Activated T-helper 9 cell treated with anti-CD3 and anti-CD28 coated beads, Interleukin-2, amount 50 U/mL, for 16 hours (primary cell): ENCODE data around the gene SPTLC3.

Experiments used
- DNase-seq: peaks from one replicate; pipeline ENCODE4 v3.0.0-alpha.2; 2020; ENCODE audit warnings: low read depth

SPTLC3 gene

GRCh38 chr20:12984863-12985262 is 23.9 kb upstream of the SPTLC3 start:
- DNase-seq: no peak

DNA sequence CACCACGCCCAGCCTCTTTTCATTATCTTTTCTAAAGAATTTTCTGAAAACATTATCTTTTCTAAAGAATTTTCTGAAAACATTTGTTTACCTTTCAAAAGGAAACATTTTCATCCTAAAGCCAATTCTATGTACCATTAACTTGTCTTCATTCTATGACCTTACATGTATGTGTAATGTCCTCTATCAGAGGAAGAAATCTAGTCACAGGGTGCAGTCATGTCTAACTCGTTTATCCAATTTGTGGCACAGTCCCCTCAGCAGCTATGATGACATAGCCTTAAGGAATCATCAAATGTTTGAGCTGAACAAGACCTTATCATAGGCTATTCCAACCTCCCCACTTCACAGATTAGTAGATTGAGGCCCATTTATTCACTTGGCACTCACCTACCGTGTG is 21.5 kb upstream of the SPTLC3 start:
- no peak for DNase-seq

DNA sequence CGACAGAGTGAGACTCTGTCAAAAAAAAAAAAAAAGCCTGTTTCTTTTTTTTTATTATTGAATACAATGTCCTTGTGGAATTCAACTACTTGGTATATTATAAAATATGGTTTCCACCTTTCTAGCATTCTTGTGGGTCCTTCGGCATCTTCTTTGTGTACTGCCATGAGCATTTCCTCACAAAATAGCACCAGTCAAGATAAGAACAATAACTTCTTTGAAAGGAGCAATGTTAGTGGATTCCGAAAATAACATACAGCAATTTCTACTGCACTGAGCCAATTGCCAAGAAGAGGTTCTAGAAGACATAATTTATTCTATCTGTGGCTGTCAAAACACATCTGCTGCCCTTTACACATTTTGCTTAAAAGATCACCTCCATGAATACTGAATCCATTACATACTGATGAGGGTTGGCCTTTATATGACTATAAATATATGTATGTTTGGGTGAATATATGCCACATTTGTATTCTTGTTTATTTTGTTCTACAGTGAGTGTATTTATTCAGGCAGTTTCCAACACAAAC is 19.1 kb upstream of the SPTLC3 start:
- no peak for DNase-seq

- no peak for DNase-seq
Measured at GRCh38 chr20:12997128-12997655, 11.6 kb upstream of the SPTLC3 start.

- DNase-seq: no peak
Measured at GRCh38 chr20:12998046-12998445, 10.7 kb upstream of the SPTLC3 start.

DNA sequence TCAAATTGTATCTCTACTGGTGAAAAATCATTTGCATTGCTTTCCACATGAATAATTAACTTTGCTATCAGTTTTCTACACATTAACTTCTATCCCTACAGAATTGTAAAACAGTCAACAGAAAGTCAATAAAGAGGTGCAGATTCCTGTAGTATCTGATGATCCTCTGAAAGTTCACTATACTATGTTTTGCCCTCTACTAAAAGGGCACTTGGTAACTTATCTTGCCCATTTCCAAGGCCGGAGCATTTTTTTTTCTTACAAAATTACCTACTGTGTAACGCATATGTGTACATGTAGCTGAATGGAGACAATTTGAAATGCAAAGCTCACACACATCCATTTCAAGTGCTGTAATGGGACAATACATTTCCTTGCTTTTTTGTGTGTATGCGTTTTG is 9.6 kb upstream of the SPTLC3 start:
- DNase-seq: no peak

GRCh38 chr20:13002251-13002650 is 6.5 kb upstream of the SPTLC3 start:
- no peak for DNase-seq

GRCh38 chr20:13006825-13007224 is 1.9 kb upstream of the SPTLC3 start:
- no peak for DNase-seq

DNA sequence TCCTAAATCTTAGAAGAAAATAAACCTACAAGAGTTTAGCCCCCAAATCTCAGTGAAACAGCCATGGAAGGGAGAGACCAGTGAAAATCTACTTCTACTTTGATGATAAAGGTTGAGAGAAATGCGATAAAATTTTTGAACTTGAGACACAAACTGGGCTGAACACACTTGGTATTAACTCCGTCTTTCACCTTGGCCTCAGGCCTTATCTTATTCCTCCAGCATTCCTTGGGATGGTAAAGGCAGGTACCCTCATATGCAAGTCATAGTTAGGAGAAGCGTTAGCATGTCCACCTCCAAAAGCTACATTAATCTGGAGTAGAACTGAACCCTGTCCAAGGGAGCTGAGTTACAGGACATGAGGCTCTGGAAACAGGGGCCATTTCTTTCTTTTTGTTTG is 1.2 kb upstream of the SPTLC3 start:
- DNase-seq: no peak

- DNase-seq: no peak
Measured at GRCh38 chr20:13009682-13010406, 1.1 kb downstream of the SPTLC3 start.

GRCh38 chr20:13012886-13013285 is 4.1 kb downstream of the SPTLC3 start:
- no peak for DNase-seq

GRCh38 chr20:13013411-13013810 is 4.6 kb downstream of the SPTLC3 start:
- DNase-seq: no peak

DNA sequence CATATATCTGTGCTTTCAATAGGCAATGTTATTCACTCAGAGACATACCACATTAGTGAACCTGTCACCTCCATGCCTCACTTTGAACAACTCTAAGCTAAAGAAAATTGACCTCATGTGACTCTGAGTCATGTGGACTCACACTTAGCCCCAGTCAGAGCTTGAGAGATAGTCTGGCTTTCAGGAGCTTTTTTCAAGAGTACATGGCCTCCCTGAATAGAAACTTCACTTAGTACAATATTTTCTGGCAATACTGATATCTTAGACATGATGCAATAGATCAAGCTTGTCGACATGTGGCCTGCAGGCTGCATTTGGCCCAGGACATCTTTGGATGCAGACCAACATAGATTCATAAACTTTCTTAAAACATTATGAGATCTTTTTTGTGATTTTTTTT is 8.5 kb downstream of the SPTLC3 start:
- no peak for DNase-seq

GRCh38 chr20:13017883-13018535 is 9.2 kb downstream of the SPTLC3 start:
- DNase-seq: no peak

DNA sequence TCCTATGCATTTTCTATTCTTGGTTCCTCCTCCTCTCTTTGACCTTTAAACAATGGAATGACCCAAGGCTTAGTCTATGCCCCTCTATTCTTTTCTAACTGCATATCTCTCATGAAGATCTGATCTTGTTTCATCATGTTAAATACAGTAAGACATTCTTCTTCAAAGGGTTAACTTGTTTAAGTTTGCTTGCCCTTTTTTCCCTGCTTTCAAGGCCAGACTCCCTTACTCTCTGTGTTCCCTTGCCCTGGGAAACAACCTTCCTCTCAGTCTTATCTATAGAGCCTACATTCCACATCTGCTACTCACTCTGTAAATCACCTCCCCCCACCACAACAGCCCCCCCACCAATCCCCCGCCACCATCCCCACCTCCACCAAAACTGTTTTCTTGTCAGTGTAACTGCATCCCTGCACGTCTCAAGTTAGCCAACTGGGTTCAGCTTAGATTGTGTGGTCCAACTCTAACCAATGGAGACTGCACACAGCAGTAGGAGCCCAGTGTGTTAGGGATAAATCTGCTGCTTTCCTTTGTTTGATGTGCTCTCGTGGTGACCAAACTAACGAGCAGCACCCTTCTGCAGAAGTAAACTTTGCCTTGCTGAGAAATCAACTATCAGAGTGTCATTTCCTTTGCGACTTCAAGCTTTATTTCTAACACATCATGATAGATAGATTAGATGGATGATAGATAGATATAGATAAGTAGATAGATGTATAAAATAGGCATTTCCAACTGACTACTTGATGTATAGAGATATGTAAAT is 12.6 kb downstream of the SPTLC3 start:
- DNase-seq: no peak

GRCh38 chr20:13022401-13023155 is 13.8 kb downstream of the SPTLC3 start:
- DNase-seq: no peak

GRCh38 chr20:13024596-13024995 is 15.8 kb downstream of the SPTLC3 start:
- no peak for DNase-seq

DNA sequence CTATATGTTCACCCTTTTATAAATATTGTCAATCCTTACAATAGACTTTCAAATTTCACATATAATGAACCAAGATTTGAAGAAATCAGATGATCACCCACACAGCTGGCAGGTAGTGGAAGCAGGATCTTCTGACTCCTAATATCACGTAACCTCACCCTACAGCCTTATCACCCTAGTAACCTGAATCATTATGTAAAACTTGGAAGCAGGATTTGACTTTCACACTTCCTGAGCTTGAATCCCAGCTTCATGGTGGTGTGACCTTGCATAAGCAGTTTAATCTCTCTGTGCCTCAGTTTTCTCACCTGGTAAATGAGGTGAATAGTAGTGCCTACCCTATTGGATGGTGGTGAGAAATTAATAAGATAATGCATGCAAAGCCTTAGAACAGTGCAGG is 16.4 kb downstream of the SPTLC3 start:
- DNase-seq: no peak

DNA sequence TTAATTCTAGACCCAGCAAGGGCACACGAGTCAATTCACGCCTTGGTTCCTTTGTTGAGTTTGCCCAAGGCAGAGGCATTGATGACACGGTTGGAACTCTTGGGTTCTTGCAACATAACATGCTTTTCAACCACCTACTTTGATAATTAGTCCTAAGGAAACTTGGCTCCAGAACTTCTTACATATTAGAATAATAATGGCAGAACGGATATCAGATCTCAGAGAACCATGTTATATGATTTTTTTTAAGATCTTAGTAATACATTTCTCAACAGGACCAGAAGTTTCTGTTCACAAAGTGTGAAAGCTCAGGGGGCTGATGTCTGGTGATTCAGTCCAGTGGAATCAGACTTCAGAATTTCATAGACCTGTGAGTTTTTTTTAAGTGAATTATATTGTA is 19.2 kb downstream of the SPTLC3 start:
- no peak for DNase-seq

DNA sequence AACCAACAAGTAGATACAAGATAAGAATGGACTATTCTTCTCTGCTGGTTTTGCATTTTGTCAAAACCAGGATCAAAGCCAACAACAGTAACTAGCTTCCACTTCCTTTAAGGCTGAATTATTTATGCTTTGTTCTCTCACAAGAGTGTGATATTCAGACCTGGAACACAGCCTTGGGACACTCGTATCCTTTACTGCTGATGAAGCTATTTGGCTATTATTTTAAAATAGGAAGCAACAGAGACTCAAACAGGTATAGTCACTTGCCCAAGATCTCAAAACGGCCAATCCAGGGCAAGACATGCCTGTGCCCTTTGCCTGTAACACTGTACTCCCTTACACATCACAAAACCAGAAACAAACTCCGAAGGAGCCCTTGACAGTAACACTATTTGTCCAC is 19.9 kb downstream of the SPTLC3 start:
- DNase-seq: no peak

DNA sequence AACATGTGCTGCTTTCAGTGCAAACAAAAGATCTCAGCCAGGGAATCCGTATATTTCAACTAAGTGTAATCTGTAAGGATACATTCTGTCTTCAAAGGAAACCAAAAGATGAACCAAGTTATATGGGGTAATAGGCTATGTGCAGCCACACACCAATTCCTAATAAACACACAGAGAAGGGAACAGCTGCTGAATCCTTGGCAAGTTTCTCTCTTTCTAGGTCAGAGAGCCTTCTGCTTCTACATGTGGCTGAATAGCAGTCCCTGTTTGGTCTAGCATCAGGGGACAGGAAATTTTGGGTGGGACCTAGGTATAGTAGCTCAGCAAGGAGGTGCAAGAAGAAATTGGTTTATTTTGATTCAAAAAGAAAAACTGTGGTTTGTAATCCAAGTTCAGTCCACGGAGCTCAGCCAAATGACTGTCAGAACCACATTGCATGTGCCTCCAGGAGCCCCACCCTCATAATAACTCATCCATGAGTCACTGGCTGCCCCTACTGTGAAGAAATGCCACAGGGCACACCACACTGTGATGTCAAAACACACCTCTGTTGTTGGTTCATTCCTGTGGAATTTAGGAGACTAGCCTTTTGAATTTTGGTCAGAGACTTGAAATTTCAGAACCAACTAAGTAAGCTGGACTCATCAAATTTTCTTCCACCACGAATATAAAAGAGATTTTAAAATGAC is 21.1 kb downstream of the SPTLC3 start:
- no peak for DNase-seq
